Choroid plexus epithelial cell (primary cell): Measurements from ENCODE around the gene FKBP6.
"Not testable (repeated sequence)": the region's sequence is repeated elsewhere in the genome, so short reads cannot be mapped to it uniquely, and the experiment has no call there.

Source experiments
- DNase-seq: peaks from one replicate; pipeline ENCODE4 v3.0.0-alpha.2; 2010; ENCODE audit warnings: low read depth
- H3K4me3 ChIP-seq: 2 replicates; pipeline ENCODE4 v1.5.1; 2011; ENCODE audit warnings: low read depth, mild to moderate bottlenecking, control low read depth, low read length, moderate library complexity
- CTCF ChIP-seq: conservative IDR thresholded peaks from 2 replicates; pipeline ENCODE4 v1.5.1; 2011; ENCODE audit warnings: low read depth, mild to moderate bottlenecking, control low read depth, inconsistent platforms, low read length, moderate library complexity

The FKBP6 gene

GRCh38 chr7:73308074-73308664, 19.8 kb upstream of the FKBP6 start:
- DNase-seq, result no peak
- no peak for TF ChIP-seq CTCF

GRCh38 chr7:73308665-73309214, 19.2 kb upstream of the FKBP6 start, which contains the start of gene NSUN5:
NSUN5 (minus strand) TSS chr7:73308826; CDS start chr7:73308790, 36 bp downstream.
- peak; percentile 60 for DNase-seq
- peak within 1 kb of the TSS; percentile 61 for H3K4me3 ChIP-seq
- no peak for TF ChIP-seq CTCF

More at GRCh38 chr7:73308074-73308664, 19.8 kb upstream of the FKBP6 start:
- peak overlapping the region; percentile 61 for H3K4me3 ChIP-seq

- DNase-seq, H3K4me3 ChIP-seq: not testable (repeated sequence)
These were observed 16.5 kb upstream of the FKBP6 start for GRCh38 chr7:73311421-73311820.

GRCh38 chr7:73312831-73313520, 15.0 kb upstream of the FKBP6 start:
- no peak for DNase-seq
- no peak overlapping the region for H3K4me3 ChIP-seq
- no peak for TF ChIP-seq CTCF

- no peak overlapping the region for H3K4me3 ChIP-seq
- no peak for DNase-seq
- no peak for TF ChIP-seq CTCF
These were observed 14.4 kb upstream of the FKBP6 start for GRCh38 chr7:73313521-73313906.

GRCh38 chr7:73314271-73314670, 13.7 kb upstream of the FKBP6 start:
- TF ChIP-seq CTCF, result no peak
- H3K4me3 ChIP-seq, result no peak overlapping the region
- no peak for DNase-seq

- TF ChIP-seq CTCF, result no peak
- no peak overlapping the region for H3K4me3 ChIP-seq
- no peak for DNase-seq
These were observed 11.4 kb upstream of the FKBP6 start for GRCh38 chr7:73316521-73316920.

- not testable (repeated sequence) for DNase-seq, H3K4me3 ChIP-seq
These were observed 9.2 kb upstream of the FKBP6 start for GRCh38 chr7:73318656-73319204.

- not testable (repeated sequence) for DNase-seq
These were observed 8.4 kb upstream of the FKBP6 start for GRCh38 chr7:73319541-73319940.

GRCh38 chr7:73320009-73320408, 8.0 kb upstream of the FKBP6 start:
- H3K4me3 ChIP-seq, DNase-seq: not testable (repeated sequence)

More at GRCh38 chr7:73319541-73319940, 8.4 kb upstream of the FKBP6 start:
- not testable (repeated sequence) for H3K4me3 ChIP-seq

GRCh38 chr7:73323434-73324080, 4.4 kb upstream of the FKBP6 start:
- DNase-seq, H3K4me3 ChIP-seq: not testable (repeated sequence)
